Sigmoid colon (tissue), 7 donors: ENCODE results near the gene FDXR. TPM values are rescaled to one million over a fixed set of nuclear protein-coding genes. Genes with fewer than 3 reads are reported as not detected.

Source experiments
- DNase-seq: peaks from one replicate; pipeline ENCODE4 v3.0.0-alpha.2; 2019
- H3K27ac ChIP-seq, 4 donors: fragments of 200-600 bp; sonication (generic); one replicate each; pipeline ENCODE4 v1.5.1; 2016 to 2019; ENCODE audit warnings: mild to moderate bottlenecking in 1 of 4
- H3K27me3 ChIP-seq, 3 donors: fragments of 200-600 bp; sonication (generic); one replicate each; pipeline ENCODE4 v1.5.1; 2019; ENCODE audit warnings: mild to moderate bottlenecking in 1 of 3
- H3K36me3 ChIP-seq, 4 donors: fragments of 200-600 bp; sonication (generic); one replicate each; pipeline ENCODE4 v1.5.1; 2016 to 2019
- H3K4me1 ChIP-seq, 4 donors: fragments of 200-600 bp; sonication (generic); one replicate each; pipeline ENCODE4 v1.5.1; 2017 to 2019
- H3K4me3 ChIP-seq, 4 donors: fragments of 200-600 bp; sonication (generic); one replicate each; pipeline ENCODE4 v1.5.1; 2017 to 2019; ENCODE audit warnings: mild to moderate bottlenecking in 2 of 4, moderate library complexity in 1 of 4
- H3K9me3 ChIP-seq, 4 donors: fragments of 200-600 bp in 3 of 4; sonication (generic) in 3 of 4; one replicate each; pipeline versions ENCODE4 v1.5.1 to v1.6.1; 2013 to 2019
- CTCF ChIP-seq, 4 experiments: fragments of 450-650 bp in 3 of 4; fragments of 200-600 bp in 1 of 4; IDR thresholded peaks; one replicate each; pipeline ENCODE4 v1.5.1; 2016 to 2019; ENCODE audit warnings: antibody characterized with exemption in 4 of 4, mild to moderate bottlenecking in 3 of 4, moderate library complexity in 2 of 4
- EP300 ChIP-seq, 4 donors: sonication (generic); formaldehyde crosslinking; IDR thresholded peaks; one replicate each; pipeline ENCODE4 v1.6.1; 2017; ENCODE audit warnings: antibody characterized with exemption in 4 of 4
- POLR2A ChIP-seq, 2 donors: fragments of 450-650 bp; IDR thresholded peaks; one replicate each; pipeline ENCODE4 v1.6.1; 2016; ENCODE audit warnings: antibody characterized with exemption in 2 of 2, mild to moderate bottlenecking in 2 of 2, moderate library complexity in 2 of 2
- POLR2AphosphoS5 ChIP-seq, 4 donors: sonication (generic); formaldehyde crosslinking; IDR thresholded peaks; one replicate each; pipeline ENCODE4 v1.6.1; 2017; ENCODE audit warnings: antibody characterized with exemption in 4 of 4
- WGBS, 2 donors: extraction: QIAGEN DNeasy Blood & Tissue Kit; methylation state at CpG; one replicate each; pipeline ENCODE4 v1.1.7; 2013; 5-methylcytosine and 5-hydroxymethylcytosine counted together
- intact Hi-C: fragments of 100-400 bp; cut with DNase I; formaldehyde crosslinking; loops from one replicate; pipeline ENCODE4 v1.15.1; 2023
- polyA plus RNA-seq, 3 donors: library from polyadenylated mRNA; stranded (reverse); fragments of 200-250 nt; gene quantifications; one replicate each; pipeline ENCODE4 v1.2.3, GENCODE V29; 2013
- total RNA-seq, 4 donors: library from RNA; depleted of rRNA; stranded (reverse); fragments of >200 nt; gene quantifications; one replicate each; pipeline ENCODE4 v1.1.0, GENCODE V29; 2016
- donor health status: healthy with polysubstance abuse.
- donor health status: Bipolar disorder and iron deficiency.
- donor health status: healthy.

The FDXR gene
- total and polyA plus RNA-seq, 7 donors, result 3.0 to 26.9 (median 8.6) TPM

GRCh38 chr17:74839990-74840852, 32.6 kb downstream of the FDXR start:
- peak overlapping the region in 3 of 4 donors; percentile 47 to 67 (median 52) for H3K27ac ChIP-seq
- peaks cover 0 to 34% (median 31%) of the 10 kb centered on the region in 4 donors for H3K4me1 ChIP-seq
- peaks cover 0 to 8% (median 0%) of the 10 kb centered on the region in 3 donors for H3K27me3 ChIP-seq
- TF ChIP-seq POLR2A (IDR thresholded peaks at IDR 0.05) (no peak), EP300 (IDR thresholded peaks at IDR 0.05) (no peak), POLR2AphosphoS5 (IDR thresholded peaks at IDR 0.05) (no peak), CTCF (IDR thresholded peaks at IDR 0.05) (no peak)
- H3K9me3 ChIP-seq, result no peaks in the 10 kb centered on the region
- no peak for DNase-seq
- intact Hi-C loops, result no loop called here
- 70 to 72% methylated on average over 6 to 7 of the region's 7 CpGs for WGBS, 2 donors
- H3K4me3 ChIP-seq, result no peak overlapping the region
- H3K36me3 ChIP-seq, result peaks cover 0 to 23% (median 0%) of the 10 kb centered on the region in 4 donors

- WGBS, 2 donors, result 89 to 91% methylated on average over 9 of the region's 9 CpGs
- intact Hi-C loops, result no loop called here
Observed at GRCh38 chr17:74838274-74838673, 34.5 kb downstream of the FDXR start.

GRCh38 chr17:74836691-74837467, 35.9 kb downstream of the FDXR start:
- no peak for TF ChIP-seq CTCF (IDR thresholded peaks at IDR 0.05)
- 95 to 96% methylated on average over 19 of the region's 19 CpGs for whole genome bisulfite sequencing, 2 donors
- Histone ChIP-seq H3K9me3 (no peaks in the 10 kb centered on the region), H3K27me3 (no peaks in the 10 kb centered on the region), H3K27ac (no peak overlapping the region), H3K4me3 (no peak overlapping the region), H3K36me3 (peaks cover 0 to 23% (median 0%) of the 10 kb centered on the region in 4 donors), H3K4me1 (peaks cover 0 to 19% (median 17%) of the 10 kb centered on the region in 4 donors)
- intact Hi-C loops, result no loop called here
- DNase-seq, result no peak

More at GRCh38 chr17:74838274-74838673, 34.5 kb downstream of the FDXR start:
- Histone ChIP-seq H3K9me3 (no peaks in the 10 kb centered on the region), H3K27ac (no peak overlapping the region), H3K4me1 (peaks cover 0 to 32% (median 29%) of the 10 kb centered on the region in 4 donors), H3K27me3 (no peaks in the 10 kb centered on the region), H3K36me3 (peaks cover 0 to 23% (median 0%) of the 10 kb centered on the region in 4 donors), H3K4me3 (no peak overlapping the region)
- no peak for TF ChIP-seq EP300 (IDR thresholded peaks at IDR 0.05)
- no peak for TF ChIP-seq CTCF (IDR thresholded peaks at IDR 0.05)
- no peak for TF ChIP-seq POLR2A (IDR thresholded peaks at IDR 0.05)
- TF ChIP-seq POLR2AphosphoS5 (IDR thresholded peaks at IDR 0.05), result no peak
- DNase-seq, result no peak

GRCh38 chr17:74836191-74836590, 36.6 kb downstream of the FDXR start:
- Histone ChIP-seq H3K9me3 (no peaks in the 10 kb centered on the region), H3K4me1 (peaks cover 0 to 13% (median 10%) of the 10 kb centered on the region in 4 donors), H3K36me3 (peaks cover 0 to 23% (median 0%) of the 10 kb centered on the region in 4 donors), H3K4me3 (no peak overlapping the region), H3K27me3 (no peaks in the 10 kb centered on the region), H3K27ac (no peak overlapping the region)
- intact Hi-C loops, result no loop called here
- TF ChIP-seq CTCF (IDR thresholded peaks at IDR 0.05), result no peak
- no peak for TF ChIP-seq POLR2AphosphoS5 (IDR thresholded peaks at IDR 0.05)
- no peak for TF ChIP-seq EP300 (IDR thresholded peaks at IDR 0.05)
- TF ChIP-seq POLR2A (IDR thresholded peaks at IDR 0.05), result no peak
- WGBS, 2 donors, result 95 to 96% methylated on average over 26 of the region's 26 CpGs
- no peak for DNase-seq
